Retinal pigment epithelial cell (primary cell): ENCODE measurements around the gene ACTC1.

Experiments used
- DNase-seq: peaks from one replicate; pipeline ENCODE4 v3.0.0-alpha.2; 2010; ENCODE audit warnings: low read depth
- H3K4me3 ChIP-seq: 2 replicates; pipeline ENCODE4 v1.5.1; 2011; ENCODE audit warnings: mild to moderate bottlenecking, low read length, control low read depth, moderate library complexity
- TF ChIP-seq, protein P1 (sequence below): conservative IDR thresholded peaks from 2 replicates; pipeline ENCODE4 v1.5.1; 2011; ENCODE audit warnings: low read depth, low read length, control low read depth, inconsistent platforms

Gene ACTC1

GRCh38 chr15:34790121-34790520 is 5.2 kb downstream of the ACTC1 start:
- TF ChIP-seq, protein P1, sequence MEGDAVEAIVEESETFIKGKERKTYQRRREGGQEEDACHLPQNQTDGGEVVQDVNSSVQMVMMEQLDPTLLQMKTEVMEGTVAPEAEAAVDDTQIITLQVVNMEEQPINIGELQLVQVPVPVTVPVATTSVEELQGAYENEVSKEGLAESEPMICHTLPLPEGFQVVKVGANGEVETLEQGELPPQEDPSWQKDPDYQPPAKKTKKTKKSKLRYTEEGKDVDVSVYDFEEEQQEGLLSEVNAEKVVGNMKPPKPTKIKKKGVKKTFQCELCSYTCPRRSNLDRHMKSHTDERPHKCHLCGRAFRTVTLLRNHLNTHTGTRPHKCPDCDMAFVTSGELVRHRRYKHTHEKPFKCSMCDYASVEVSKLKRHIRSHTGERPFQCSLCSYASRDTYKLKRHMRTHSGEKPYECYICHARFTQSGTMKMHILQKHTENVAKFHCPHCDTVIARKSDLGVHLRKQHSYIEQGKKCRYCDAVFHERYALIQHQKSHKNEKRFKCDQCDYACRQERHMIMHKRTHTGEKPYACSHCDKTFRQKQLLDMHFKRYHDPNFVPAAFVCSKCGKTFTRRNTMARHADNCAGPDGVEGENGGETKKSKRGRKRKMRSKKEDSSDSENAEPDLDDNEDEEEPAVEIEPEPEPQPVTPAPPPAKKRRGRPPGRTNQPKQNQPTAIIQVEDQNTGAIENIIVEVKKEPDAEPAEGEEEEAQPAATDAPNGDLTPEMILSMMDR, result no peak
- no peak for DNase-seq
- H3K4me3 ChIP-seq, result no peak overlapping the region

- H3K4me3 ChIP-seq, result no peak overlapping the region
- TF ChIP-seq, protein P1, result no peak
- DNase-seq, result no peak
Measured at GRCh38 chr15:34789326-34789725, 6.0 kb downstream of the ACTC1 start.

GRCh38 chr15:34786206-34786605 is 9.1 kb downstream of the ACTC1 start:
- TF ChIP-seq, protein P1, result no peak
- DNase-seq, result no peak
- H3K4me3 ChIP-seq, result no peak overlapping the region

DNA sequence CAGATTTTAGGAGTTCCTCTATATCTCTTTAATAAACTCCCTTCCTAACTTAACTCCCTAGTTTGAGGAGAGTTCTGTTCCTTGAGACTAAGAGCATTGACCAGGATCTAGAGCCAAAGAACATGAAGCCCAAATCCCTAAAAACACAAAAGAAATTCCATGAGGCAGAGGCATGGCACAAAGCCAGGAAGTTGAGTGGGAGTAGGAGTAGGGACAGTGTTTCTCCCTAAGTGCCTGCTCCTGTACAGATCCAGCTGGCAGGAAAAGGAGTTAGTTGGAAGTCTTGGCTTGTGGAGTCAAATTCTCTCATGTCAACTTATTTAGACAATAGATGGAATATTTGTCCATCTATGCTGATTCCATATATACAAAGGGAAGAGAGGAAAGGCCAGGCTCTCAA is 11.4 kb downstream of the ACTC1 start:
- DNase-seq, result no peak
- no peak overlapping the region for H3K4me3 ChIP-seq
- TF ChIP-seq, protein P1, result no peak

DNA sequence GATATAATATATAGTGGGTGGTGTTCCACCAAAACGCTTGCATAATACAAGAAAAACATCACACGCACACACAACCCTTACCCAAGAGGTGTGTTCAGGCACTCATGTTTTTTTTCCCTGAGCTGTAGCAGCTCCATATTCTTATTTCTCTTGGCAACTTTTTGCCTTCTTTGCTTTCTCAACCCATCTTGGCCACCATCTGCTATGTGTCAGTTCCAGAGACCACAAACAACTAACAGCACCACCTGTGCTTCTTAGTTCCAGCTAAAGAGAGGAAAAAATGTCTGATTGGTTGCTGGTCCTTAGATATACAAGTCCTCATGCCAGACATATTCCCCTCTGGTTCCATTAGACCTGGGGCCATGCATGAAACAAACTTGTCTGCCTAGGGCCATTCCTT is 11.9 kb downstream of the ACTC1 start:
- DNase-seq, result no peak
- TF ChIP-seq, protein P1, result no peak
- H3K4me3 ChIP-seq, result no peak overlapping the region

DNA sequence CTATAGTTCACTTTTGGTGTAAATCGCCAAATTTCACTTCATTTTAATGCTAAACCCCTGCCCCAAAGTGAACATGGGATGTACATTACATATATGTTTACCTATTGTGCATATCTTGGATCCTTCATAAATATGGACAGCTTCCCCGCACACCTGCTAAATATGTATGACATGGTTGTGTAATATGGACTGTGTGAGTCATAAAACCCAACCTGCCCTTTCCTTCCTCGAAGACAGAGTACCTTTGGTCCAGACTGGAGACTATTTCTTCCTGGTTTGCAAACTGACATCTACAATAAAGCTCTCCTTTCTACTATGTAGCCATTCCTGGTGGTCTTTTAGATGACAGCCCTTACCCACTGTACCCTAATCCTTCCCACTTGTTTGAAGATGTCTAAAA is 12.4 kb downstream of the ACTC1 start:
- H3K4me3 ChIP-seq, result no peak overlapping the region
- no peak for DNase-seq
- TF ChIP-seq, protein P1, result no peak

DNA sequence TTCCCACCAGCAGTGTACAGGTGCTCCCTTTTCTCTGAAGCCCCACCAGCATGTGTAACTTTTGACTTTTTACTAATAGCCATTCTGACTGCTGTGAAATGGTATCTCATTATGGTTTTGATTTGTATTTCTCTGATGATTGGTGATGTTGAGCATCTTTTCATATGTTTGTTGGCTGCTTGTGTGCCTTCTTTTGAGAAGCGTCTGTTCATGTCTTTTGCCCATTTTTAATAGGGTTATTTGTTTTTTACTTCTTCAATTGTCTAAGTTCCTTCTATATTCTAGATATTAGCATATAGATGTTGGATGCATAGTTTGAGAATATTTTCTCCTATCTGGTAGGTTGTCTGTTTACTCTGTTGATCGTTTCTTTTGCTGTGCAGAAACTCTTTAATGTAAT is 14.6 kb downstream of the ACTC1 start:
- H3K4me3 ChIP-seq, result no peak overlapping the region
- DNase-seq, result no peak
- TF ChIP-seq, protein P1, result no peak
